ENCODE results near the gene RANBP3L. TPM values are rescaled to one million over a fixed set of nuclear protein-coding genes. Genes with fewer than 3 reads are reported as not detected.

RANBP3L gene
- total RNA-seq, 3 donors from 2014 or later (not counting 1 experiment from before 2014, with no cell fraction given): not detected

GRCh38 chr5:36243653-36244052 lies 58.0 kb downstream of the RANBP3L start:
- Histone ChIP-seq H3K9me3 (ENCODE audit: control insufficient read depth, insufficient read depth, low read length) (no peaks in the 10 kb centered on the region), H3K4me1 (ENCODE audit: control insufficient read depth, insufficient read depth, low read length) (peaks cover 15% of the 10 kb centered on the region), H3K27ac (ENCODE audit: low read length) (no peak overlapping the region), H3K27me3 (ENCODE audit: control insufficient read depth, insufficient read depth, low read length) (no peaks in the 10 kb centered on the region), H3K36me3 (ENCODE audit: control insufficient read depth, insufficient read depth, low read length) (no peaks in the 10 kb centered on the region), H3K4me3 (ENCODE audit: low read length) (no peak overlapping the region)
- ATAC-seq: no peak
- TF ChIP-seq, protein P1, sequence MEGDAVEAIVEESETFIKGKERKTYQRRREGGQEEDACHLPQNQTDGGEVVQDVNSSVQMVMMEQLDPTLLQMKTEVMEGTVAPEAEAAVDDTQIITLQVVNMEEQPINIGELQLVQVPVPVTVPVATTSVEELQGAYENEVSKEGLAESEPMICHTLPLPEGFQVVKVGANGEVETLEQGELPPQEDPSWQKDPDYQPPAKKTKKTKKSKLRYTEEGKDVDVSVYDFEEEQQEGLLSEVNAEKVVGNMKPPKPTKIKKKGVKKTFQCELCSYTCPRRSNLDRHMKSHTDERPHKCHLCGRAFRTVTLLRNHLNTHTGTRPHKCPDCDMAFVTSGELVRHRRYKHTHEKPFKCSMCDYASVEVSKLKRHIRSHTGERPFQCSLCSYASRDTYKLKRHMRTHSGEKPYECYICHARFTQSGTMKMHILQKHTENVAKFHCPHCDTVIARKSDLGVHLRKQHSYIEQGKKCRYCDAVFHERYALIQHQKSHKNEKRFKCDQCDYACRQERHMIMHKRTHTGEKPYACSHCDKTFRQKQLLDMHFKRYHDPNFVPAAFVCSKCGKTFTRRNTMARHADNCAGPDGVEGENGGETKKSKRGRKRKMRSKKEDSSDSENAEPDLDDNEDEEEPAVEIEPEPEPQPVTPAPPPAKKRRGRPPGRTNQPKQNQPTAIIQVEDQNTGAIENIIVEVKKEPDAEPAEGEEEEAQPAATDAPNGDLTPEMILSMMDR (IDR thresholded peaks at IDR 0.05): no peak
- intact Hi-C loops (cut with micrococcal nuclease): loop anchor here (2.0 to 10.0 kb wide), 2 partner anchors 633 to 1131 kb away; partner anchors contain the start of genes NIPBL, NUP155 and WDR70
- WGBS (ENCODE audit: insufficient coverage): 94% methylated on average over 1 of the region's 1 CpG
- Mint-ChIP-seq H3K9me3 (no peaks in the 10 kb centered on the region), H3K4me3 (peak overlapping the region; percentile 26), H3K36me3 (no peaks in the 10 kb centered on the region), H3K27me3 (ENCODE audit: low read depth in 2 of 2) (peaks cover 4 to 8% of the 10 kb centered on the region in 2 donors), H3K27ac (peak overlapping the region in 1 of 2 donors; percentile 92), H3K4me1 (peaks cover 25 to 42% of the 10 kb centered on the region in 2 donors)
- DNase-seq: no peak

GRCh38 chr5:36242534-36243485 lies 58.9 kb downstream of the RANBP3L start:
- H3K4me3 Mint-ChIP-seq: peak overlapping the region; percentile 93
- peaks cover under 1 to 2% of the 10 kb centered on the region in 2 donors for H3K27me3 Mint-ChIP-seq (ENCODE audit: low read depth in 2 of 2)
- no peaks in the 10 kb centered on the region for H3K9me3 Mint-ChIP-seq
- Histone ChIP-seq H3K4me3 (ENCODE audit: low read length) (peak overlapping the region; percentile 85), H3K4me1 (ENCODE audit: control insufficient read depth, insufficient read depth, low read length) (peaks cover 15% of the 10 kb centered on the region), H3K27me3 (ENCODE audit: control insufficient read depth, insufficient read depth, low read length) (no peaks in the 10 kb centered on the region), H3K36me3 (ENCODE audit: control insufficient read depth, insufficient read depth, low read length) (no peaks in the 10 kb centered on the region), H3K9me3 (ENCODE audit: control insufficient read depth, insufficient read depth, low read length) (no peaks in the 10 kb centered on the region), H3K27ac (ENCODE audit: low read length) (peak overlapping the region; percentile 95)
- peak overlapping the region; percentile 54 to 92 for H3K27ac Mint-ChIP-seq
- 70% methylated on average over 24 of the region's 24 CpGs for WGBS (ENCODE audit: insufficient coverage)
- H3K36me3 Mint-ChIP-seq: no peaks in the 10 kb centered on the region
- ATAC-seq (no peak), DNase-seq (peak in 1 of 2 donors; percentile 28)
- peaks cover 25 to 42% of the 10 kb centered on the region in 2 donors for H3K4me1 Mint-ChIP-seq
- intact Hi-C loops (cut with micrococcal nuclease): loop anchor here (1.0 to 10.0 kb wide), 4 partner anchors 91 to 1132 kb away; partner anchors contain the start of genes NIPBL, NUP155, SKP2 and WDR70
- TF ChIP-seq, protein P1 (IDR thresholded peaks at IDR 0.05): no peak

DNA sequence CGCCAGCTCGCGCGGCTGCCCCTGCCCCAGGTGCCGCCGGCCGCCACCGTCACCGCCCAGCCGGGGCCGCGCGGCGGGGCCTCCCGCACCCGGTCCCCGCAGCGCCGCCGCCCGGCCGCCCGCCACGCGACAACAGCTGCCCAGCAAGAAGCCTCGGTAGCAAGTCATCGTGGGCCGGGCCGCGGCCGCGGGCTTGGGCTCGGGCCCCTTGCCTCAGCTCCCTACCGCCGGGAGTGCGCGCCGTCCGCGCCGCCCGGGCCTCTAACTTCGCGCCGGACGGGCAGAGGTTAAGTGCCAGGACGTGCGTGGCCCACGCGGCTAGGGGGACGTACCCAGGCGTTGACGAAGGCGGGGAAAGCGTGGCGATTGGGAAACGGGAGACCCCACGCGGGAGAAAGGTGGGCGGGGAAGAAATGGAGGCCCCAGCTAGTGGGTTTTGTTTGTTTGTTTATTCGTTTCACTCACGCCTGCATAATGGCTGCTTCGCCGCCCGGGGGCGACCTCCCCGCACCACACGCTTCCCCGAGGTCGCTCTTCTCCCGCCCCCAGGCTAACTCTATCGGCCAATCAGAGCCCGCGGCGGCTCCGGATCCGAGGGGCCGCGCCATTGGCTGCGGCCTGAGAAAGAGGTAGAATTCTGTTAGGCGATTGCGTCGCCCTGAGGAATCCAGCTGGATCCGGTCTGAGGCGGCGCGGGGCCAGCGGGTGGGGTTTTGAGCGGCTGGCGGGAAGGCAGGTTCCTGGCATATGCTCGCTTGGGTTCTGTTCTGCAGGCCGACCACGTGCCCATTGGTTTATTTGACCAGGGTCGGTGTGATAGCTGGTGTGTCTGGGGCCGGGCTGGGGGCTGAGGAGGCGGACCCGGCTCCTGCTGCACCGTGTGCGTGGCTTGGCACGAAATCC lies 59.8 kb downstream of the RANBP3L start, which contains the start of gene NADK2:
TSS of gene NADK2 (minus strand) at position 295 of the 903 bp plus-strand sequence. CDS start at position 168, 127 bp downstream.
- Mint-ChIP-seq H3K4me3 (peak within 1 kb of the TSS; percentile 93), H3K9me3 (no peaks in the 10 kb centered on the region), H3K4me1 (peaks cover 25 to 42% of the 10 kb centered on the region in 2 donors), H3K27ac (peak within 1 kb of the TSS; percentile 54 to 92), H3K27me3 (ENCODE audit: low read depth in 2 of 2) (no peaks in the 10 kb centered on the region), H3K36me3 (no peaks in the 10 kb centered on the region)
- peak; percentile 93 to 96 for DNase-seq
- Histone ChIP-seq H3K4me3 (ENCODE audit: low read length) (peak within 1 kb of the TSS; percentile 91), H3K36me3 (ENCODE audit: control insufficient read depth, insufficient read depth, low read length) (no peaks in the 10 kb centered on the region), H3K4me1 (ENCODE audit: control insufficient read depth, insufficient read depth, low read length) (peaks cover 15% of the 10 kb centered on the region), H3K9me3 (ENCODE audit: control insufficient read depth, insufficient read depth, low read length) (no peaks in the 10 kb centered on the region), H3K27me3 (ENCODE audit: control insufficient read depth, insufficient read depth, low read length) (no peaks in the 10 kb centered on the region), H3K27ac (ENCODE audit: low read length) (peak within 1 kb of the TSS; percentile 95)
- under 1% methylated on average over 100 of the region's 100 CpGs for WGBS (ENCODE audit: insufficient coverage)
- intact Hi-C loops (cut with micrococcal nuclease): loop anchor here (1.0 to 10.0 kb wide), 4 partner anchors 90 to 1133 kb away; partner anchors contain the start of genes NIPBL, NUP155, SKP2 and WDR70
- peak; percentile 86 to 93 (median 86) for ATAC-seq
- TF ChIP-seq, protein P1 (IDR thresholded peaks at IDR 0.05): peak; percentile 66
